Lung (tissue), 12 donors: ENCODE data around the gene KCNE3. TPM values are rescaled to one million over a fixed set of nuclear protein-coding genes. Genes with fewer than 3 reads are reported as not detected.

Experiments used
- ATAC-seq: fragments of 200-7000 bp; cut with Tn5 transposase; one replicate; pipeline ENCODE4 v1.9.1; 2020; ENCODE audit warnings: moderate number of reproducible peaks; ENCODE audit not compliant: insufficient read depth, low FRiP score
- DNase-seq, 3 donors: peaks; one replicate each; pipeline ENCODE4 v3.0.0-alpha.2; 2013 to 2017
- H3K27ac ChIP-seq, 2 donors: one replicate each; pipeline ENCODE4 v1.5.1; 2013; ENCODE audit warnings: mild to moderate bottlenecking in 2 of 2, moderate library complexity in 2 of 2, control low read depth in 1 of 2, inconsistent platforms in 1 of 2, low read depth in 1 of 2, low read length in 1 of 2
- H3K27me3 ChIP-seq, 3 donors: one replicate each; pipeline ENCODE4 v1.5.1; 2013; ENCODE audit warnings: low read length in 2 of 3; ENCODE audit not compliant: control insufficient read depth in 3 of 3, insufficient read depth in 3 of 3
- H3K36me3 ChIP-seq, 4 donors: one replicate each; pipeline ENCODE4 v1.5.1; 2013; ENCODE audit warnings: low read length in 4 of 4, mild to moderate bottlenecking in 1 of 4, moderate library complexity in 1 of 4; ENCODE audit not compliant: control insufficient read depth in 4 of 4, insufficient read depth in 4 of 4
- H3K4me1 ChIP-seq, 5 donors: one replicate each; pipeline ENCODE4 v1.5.1; 2013; ENCODE audit warnings: low read length in 5 of 5, mild to moderate bottlenecking in 2 of 5, moderate library complexity in 1 of 5; ENCODE audit not compliant: control insufficient read depth in 5 of 5, insufficient read depth in 5 of 5
- H3K4me3 ChIP-seq: one replicate; pipeline ENCODE4 v1.5.1; 2013; ENCODE audit warnings: mild to moderate bottlenecking, control low read depth, moderate library complexity
- H3K9ac ChIP-seq, 2 donors: one replicate each; pipeline ENCODE4 v1.5.1; 2013; ENCODE audit warnings: low read length in 2 of 2, control low read depth in 1 of 2; ENCODE audit not compliant: insufficient read depth in 1 of 2
- H3K9me3 ChIP-seq, 4 donors: one replicate each; pipeline ENCODE4 v1.5.1; 2013; ENCODE audit warnings: low read length in 3 of 4, mild to moderate bottlenecking in 1 of 4, moderate library complexity in 1 of 4; ENCODE audit not compliant: control insufficient read depth in 4 of 4, insufficient read depth in 3 of 4
- WGBS, 2 donors: extraction: QIAGEN DNeasy Blood & Tissue Kit; methylation state at CpG; one replicate each; pipeline ENCODE4 v1.1.7; 2013; 5-methylcytosine and 5-hydroxymethylcytosine counted together
- polyA plus RNA-seq, 2 donors: library from polyadenylated mRNA; stranded (reverse); fragments of 200-250 nt; gene quantifications; one replicate each; pipeline ENCODE4 v1.2.1, GENCODE V29; 2013
- total RNA-seq, 2 donors: library from RNA; depleted of rRNA in 1 of 2; stranded (reverse); fragments of >200 nt in 1 of 2; gene quantifications; one replicate each; pipeline ENCODE4 v1.2.1, GENCODE V29; 2014 to 2021
- TF ChIP-seq, protein P1 (sequence below): IDR thresholded peaks from 2 replicates; pipeline ENCODE4 v1.5.1; 2012; ENCODE audit warnings: mild to moderate bottlenecking; ENCODE audit errors: control extremely low read depth, extremely low read depth
- donor health status: control.
- donor health status: control.
- donor health status: Bipolar disorder and iron deficiency.
- donor health status: healthy.
- donor health status: DM: yes; HTN: yes; CAD: no.

Gene KCNE3
- total and polyA plus RNA-seq, 4 donors: 10.8 to 19.8 (median 14.4) TPM

DNA sequence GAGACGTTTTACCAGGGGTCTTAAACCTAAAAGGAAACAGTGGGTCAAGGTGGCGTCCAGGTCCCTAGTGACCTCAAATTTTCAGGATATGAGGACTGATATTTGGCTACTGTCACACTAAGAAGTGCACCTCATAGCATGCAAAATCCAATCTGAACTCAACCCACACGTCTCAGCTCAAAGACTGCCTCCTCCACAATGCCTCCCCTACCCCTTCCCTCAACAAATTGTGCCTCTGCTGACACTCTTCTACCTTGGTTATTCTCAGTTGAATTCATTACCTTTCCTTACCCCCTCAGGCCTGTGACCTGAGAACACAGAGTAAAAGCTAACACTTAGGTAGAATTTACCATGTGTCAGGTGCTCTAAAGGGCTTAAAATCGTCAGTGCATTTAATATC lies 38.6 kb upstream of the KCNE3 start:
- 88 to 91% methylated on average over 4 of the region's 4 CpGs for WGBS, 2 donors
- TF ChIP-seq, protein P1, sequence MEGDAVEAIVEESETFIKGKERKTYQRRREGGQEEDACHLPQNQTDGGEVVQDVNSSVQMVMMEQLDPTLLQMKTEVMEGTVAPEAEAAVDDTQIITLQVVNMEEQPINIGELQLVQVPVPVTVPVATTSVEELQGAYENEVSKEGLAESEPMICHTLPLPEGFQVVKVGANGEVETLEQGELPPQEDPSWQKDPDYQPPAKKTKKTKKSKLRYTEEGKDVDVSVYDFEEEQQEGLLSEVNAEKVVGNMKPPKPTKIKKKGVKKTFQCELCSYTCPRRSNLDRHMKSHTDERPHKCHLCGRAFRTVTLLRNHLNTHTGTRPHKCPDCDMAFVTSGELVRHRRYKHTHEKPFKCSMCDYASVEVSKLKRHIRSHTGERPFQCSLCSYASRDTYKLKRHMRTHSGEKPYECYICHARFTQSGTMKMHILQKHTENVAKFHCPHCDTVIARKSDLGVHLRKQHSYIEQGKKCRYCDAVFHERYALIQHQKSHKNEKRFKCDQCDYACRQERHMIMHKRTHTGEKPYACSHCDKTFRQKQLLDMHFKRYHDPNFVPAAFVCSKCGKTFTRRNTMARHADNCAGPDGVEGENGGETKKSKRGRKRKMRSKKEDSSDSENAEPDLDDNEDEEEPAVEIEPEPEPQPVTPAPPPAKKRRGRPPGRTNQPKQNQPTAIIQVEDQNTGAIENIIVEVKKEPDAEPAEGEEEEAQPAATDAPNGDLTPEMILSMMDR: no peak
- DNase-seq: no peak

GRCh38 chr11:74504100-74504691 lies 36.8 kb upstream of the KCNE3 start:
- H3K4me3 ChIP-seq: no peak overlapping the region
- no peak for ATAC-seq
- H3K36me3 ChIP-seq: peaks cover 0 to 2% (median 0%) of the 10 kb centered on the region in 4 donors
- TF ChIP-seq, protein P1: no peak
- WGBS, 2 donors: 95 to 100% methylated on average over 1 of the region's 1 CpG
- H3K9me3 ChIP-seq: peaks cover 0 to 3% (median 0%) of the 10 kb centered on the region in 4 donors
- H3K4me1 ChIP-seq: no peaks in the 10 kb centered on the region
- DNase-seq: no peak
- H3K27me3 ChIP-seq: no peaks in the 10 kb centered on the region
- no peak overlapping the region for H3K27ac ChIP-seq
- no peak overlapping the region for H3K9ac ChIP-seq

More for the DNA sequence above, 38.6 kb upstream of the KCNE3 start:
- Histone ChIP-seq H3K4me1 (no peaks in the 10 kb centered on the region), H3K27me3 (no peaks in the 10 kb centered on the region), H3K4me3 (no peak overlapping the region), H3K9ac (no peak overlapping the region), H3K9me3 (peaks cover 0 to 3% (median 0%) of the 10 kb centered on the region in 4 donors), H3K36me3 (peaks cover 0 to 2% (median 0%) of the 10 kb centered on the region in 4 donors), H3K27ac (no peak overlapping the region)
- no peak for ATAC-seq

- peaks cover 0 to 5% (median 3%) of the 10 kb centered on the region in 4 donors for H3K9me3 ChIP-seq
- ATAC-seq (no peak), DNase-seq (no peak)
- no peak overlapping the region for H3K4me3 ChIP-seq
- H3K27me3 ChIP-seq: no peaks in the 10 kb centered on the region
- TF ChIP-seq, protein P1: no peak
- H3K4me1 ChIP-seq: peaks cover 0 to 5% (median 4%) of the 10 kb centered on the region in 5 donors
- 94 to 95% methylated on average over 1 of the region's 1 CpG for whole genome bisulfite sequencing, 2 donors
- no peak overlapping the region for H3K9ac ChIP-seq
- no peaks in the 10 kb centered on the region for H3K36me3 ChIP-seq
- H3K27ac ChIP-seq: no peak overlapping the region
Observed at GRCh38 chr11:74494916-74495315, 27.6 kb upstream of the KCNE3 start.
